Measurements from ENCODE around the gene FBN2. TPM values are rescaled to one million over a fixed set of nuclear protein-coding genes. Genes with fewer than 3 reads are reported as not detected.

Gene FBN2
- total RNA-seq, 4 donors from 2014 or later, result 0.16 to 2.4 (median 0.26) TPM

DNA sequence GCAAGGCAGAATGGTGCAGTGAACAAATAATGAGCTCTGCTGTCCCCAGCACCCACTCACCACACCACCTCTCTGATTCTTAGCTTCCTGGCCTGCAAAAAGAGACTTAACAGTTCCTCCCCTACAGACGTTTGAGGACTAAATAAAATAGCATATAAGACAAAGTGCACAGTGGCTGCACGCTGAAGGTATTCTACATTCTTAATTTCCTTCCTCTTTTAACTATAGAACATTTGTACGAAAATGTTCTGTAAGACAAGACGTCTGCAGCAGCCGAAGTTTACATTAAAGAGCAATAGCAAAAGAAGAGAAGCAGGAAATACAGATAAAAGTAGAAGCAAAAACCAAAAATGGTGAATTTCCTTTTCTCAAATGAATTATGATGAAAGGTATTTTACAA is 15.7 kb downstream of the FBN2 start:
- no peak for TF ChIP-seq CTCF (IDR thresholded peaks at IDR 0.05; ENCODE audit: low read depth)

GRCh38 chr5:128519827-128520226 is 18.2 kb downstream of the FBN2 start:
- no peak for TF ChIP-seq CTCF (IDR thresholded peaks at IDR 0.05; ENCODE audit: low read depth)

DNA sequence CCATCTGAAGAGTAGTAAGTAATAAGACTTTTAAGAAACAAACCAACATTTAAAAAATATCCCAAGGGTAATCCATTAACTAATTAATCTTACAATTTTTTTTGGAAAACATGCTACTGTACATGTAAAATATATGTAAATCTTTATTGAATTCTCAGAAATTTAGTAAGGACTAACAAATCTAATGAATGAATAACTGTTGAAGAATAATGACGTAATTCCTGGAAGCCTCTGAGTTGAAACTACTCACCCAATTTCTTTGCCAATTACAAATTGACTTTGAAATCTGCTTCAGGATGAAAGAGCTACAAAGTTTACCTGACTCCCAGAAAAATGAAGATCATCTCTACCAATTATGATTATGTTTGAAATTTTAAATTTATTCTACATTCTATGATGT is 21.1 kb downstream of the FBN2 start:
- no peak for TF ChIP-seq CTCF (IDR thresholded peaks at IDR 0.05; ENCODE audit: low read depth)

- TF ChIP-seq CTCF (IDR thresholded peaks at IDR 0.05; ENCODE audit: low read depth), result no peak
These were observed 24.2 kb downstream of the FBN2 start for GRCh38 chr5:128513806-128514205.

GRCh38 chr5:128512894-128513293 is 25.2 kb downstream of the FBN2 start:
- TF ChIP-seq CTCF (IDR thresholded peaks at IDR 0.05; ENCODE audit: low read depth), result no peak

DNA sequence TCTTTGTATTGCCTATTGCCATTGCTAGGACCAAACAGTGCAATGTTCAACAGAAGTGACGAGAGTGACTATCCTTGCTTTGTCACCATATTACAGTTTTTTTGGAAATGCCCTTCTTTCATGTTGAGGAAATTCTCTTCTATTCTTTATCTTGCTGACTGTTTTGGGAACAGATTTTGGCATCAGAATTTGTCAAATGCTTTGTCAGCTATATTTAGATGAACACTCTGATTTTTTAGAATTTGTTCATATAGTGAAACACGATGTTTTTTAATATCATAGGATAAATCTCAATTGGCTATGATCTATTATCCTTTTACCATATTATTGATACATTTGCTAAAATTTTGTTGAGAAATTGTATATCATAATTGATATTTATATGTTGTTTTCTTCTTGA is 31.4 kb downstream of the FBN2 start:
- TF ChIP-seq CTCF (IDR thresholded peaks at IDR 0.05; ENCODE audit: low read depth), result no peak

DNA sequence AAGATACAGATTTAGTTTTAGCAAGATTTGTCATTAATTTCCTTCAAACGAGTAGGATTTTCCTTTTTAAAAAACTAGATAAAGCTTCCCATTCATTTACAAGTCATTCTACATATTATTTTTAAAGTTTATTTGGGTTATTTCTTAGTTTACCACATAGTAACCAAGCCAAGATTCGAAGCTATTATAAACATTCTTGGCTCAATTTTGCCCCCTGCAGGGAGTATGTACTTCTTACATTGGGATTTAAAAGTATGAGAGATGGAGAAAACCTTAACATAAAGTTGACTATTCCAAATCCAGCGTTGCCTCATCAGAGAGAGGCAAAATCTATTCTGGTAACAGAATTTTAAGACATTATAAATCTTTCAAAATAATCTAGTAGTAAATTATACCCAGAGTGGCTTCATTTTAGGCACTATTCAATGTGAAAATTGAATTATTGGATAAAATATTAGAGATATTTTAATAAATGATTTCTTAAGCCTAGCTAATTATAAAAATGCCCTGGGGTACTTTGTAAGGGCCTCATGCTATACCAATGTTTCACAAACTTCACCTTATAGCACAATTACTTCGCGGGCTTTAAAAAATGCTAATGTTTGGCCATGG is 39.1 kb downstream of the FBN2 start:
- TF ChIP-seq CTCF (IDR thresholded peaks at IDR 0.05; ENCODE audit: low read depth), result no peak

All from subcutaneous adipose tissue (tissue), 4 donors.